ENCODE measurements around the gene CLIC6. TPM values are rescaled to one million over a fixed set of nuclear protein-coding genes. Genes with fewer than 3 reads are reported as not detected.

The CLIC6 gene
- total and polyA plus RNA-seq, 7 donors: 0.50 to 35.5 (median 7.7) TPM

DNA sequence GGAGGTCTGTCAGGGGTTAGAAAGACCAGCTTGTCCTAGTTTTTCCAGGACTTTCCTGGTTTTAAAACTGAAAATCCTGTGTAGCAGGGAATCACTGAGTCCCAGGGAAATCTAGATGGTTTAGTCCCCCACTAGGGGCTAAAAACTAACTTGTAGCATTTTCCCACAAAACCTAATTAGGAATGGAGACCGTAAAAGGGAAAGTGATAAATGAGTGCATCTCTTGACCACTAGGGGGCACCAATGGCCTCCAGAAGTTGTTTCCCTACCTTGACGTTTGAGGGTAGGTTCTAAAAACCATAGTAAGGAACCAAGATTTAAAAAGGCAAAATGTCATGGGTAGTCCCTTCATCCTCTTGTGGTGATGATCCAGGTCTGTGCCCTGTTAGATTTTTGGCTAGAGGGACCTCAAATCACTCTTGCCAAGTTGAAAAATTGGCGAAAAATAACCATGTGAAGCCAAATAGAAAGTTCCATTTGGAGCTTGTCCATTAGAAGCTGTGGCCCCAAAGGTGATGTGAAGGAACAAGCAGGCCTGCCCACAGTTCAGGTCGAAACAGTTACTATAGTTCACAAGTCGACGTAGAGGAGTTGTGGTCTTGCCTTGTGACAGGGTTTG is 24.5 kb downstream of the CLIC6 start:
- ATAC-seq (peak; percentile 44 to 57 (median 50)), DNase-seq (no peak)
- Histone ChIP-seq H3K4me1 (peaks cover 26% of the 10 kb centered on the region), H3K9me3 (no peaks in the 10 kb centered on the region), H3K27ac (no peak overlapping the region), H3K27me3 (ENCODE audit: insufficient read depth in 3 of 3, low read length in 2 of 3) (no peaks in the 10 kb centered on the region), H3K4me3 (no peak overlapping the region), H3K36me3 (ENCODE audit: insufficient read depth in 1 of 2, low read depth in 1 of 2) (no peaks in the 10 kb centered on the region)
- WGBS, 3 donors: 43 to 64% (median 48%) methylated on average over 6 of the region's 6 CpGs
- TF ChIP-seq, protein P1, sequence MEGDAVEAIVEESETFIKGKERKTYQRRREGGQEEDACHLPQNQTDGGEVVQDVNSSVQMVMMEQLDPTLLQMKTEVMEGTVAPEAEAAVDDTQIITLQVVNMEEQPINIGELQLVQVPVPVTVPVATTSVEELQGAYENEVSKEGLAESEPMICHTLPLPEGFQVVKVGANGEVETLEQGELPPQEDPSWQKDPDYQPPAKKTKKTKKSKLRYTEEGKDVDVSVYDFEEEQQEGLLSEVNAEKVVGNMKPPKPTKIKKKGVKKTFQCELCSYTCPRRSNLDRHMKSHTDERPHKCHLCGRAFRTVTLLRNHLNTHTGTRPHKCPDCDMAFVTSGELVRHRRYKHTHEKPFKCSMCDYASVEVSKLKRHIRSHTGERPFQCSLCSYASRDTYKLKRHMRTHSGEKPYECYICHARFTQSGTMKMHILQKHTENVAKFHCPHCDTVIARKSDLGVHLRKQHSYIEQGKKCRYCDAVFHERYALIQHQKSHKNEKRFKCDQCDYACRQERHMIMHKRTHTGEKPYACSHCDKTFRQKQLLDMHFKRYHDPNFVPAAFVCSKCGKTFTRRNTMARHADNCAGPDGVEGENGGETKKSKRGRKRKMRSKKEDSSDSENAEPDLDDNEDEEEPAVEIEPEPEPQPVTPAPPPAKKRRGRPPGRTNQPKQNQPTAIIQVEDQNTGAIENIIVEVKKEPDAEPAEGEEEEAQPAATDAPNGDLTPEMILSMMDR (IDR thresholded peaks at IDR 0.05): peak; percentile 88
- intact Hi-C loops (cut with DNase I): loop anchor here (5.0 kb wide), 2 partner anchors 194 to 1149 kb away; no protein-coding TSS in a partner anchor

GRCh38 chr21:34695434-34695833 is 26.6 kb downstream of the CLIC6 start:
- TF ChIP-seq, protein P1 (IDR thresholded peaks at IDR 0.05): no peak
- 29 to 69% (median 37%) methylated on average over 2 of the region's 2 CpGs for WGBS, 3 donors
- no peak overlapping the region for H3K4me3 ChIP-seq
- no peak for DNase-seq
- no peaks in the 10 kb centered on the region for H3K27me3 ChIP-seq (ENCODE audit: insufficient read depth in 3 of 3, low read length in 2 of 3)
- peaks cover 22% of the 10 kb centered on the region for H3K4me1 ChIP-seq
- H3K9me3 ChIP-seq: no peaks in the 10 kb centered on the region
- no peak overlapping the region for H3K27ac ChIP-seq
- no peaks in the 10 kb centered on the region for H3K36me3 ChIP-seq (ENCODE audit: insufficient read depth in 1 of 2, low read depth in 1 of 2)
- ATAC-seq: no peak
- intact Hi-C loops (cut with DNase I): no loop called here

GRCh38 chr21:34696121-34696520 is 27.3 kb downstream of the CLIC6 start:
- WGBS, 3 donors: 88 to 100% (median 88%) methylated on average over 1 of the region's 1 CpG
- ATAC-seq: no peak
- H3K4me3 ChIP-seq: no peak overlapping the region
- no peaks in the 10 kb centered on the region for H3K36me3 ChIP-seq (ENCODE audit: insufficient read depth in 1 of 2, low read depth in 1 of 2)
- TF ChIP-seq, protein P1 (IDR thresholded peaks at IDR 0.05): no peak
- peaks cover 15% of the 10 kb centered on the region for H3K4me1 ChIP-seq
- no peaks in the 10 kb centered on the region for H3K27me3 ChIP-seq (ENCODE audit: insufficient read depth in 3 of 3, low read length in 2 of 3)
- intact Hi-C loops (cut with DNase I): no loop called here
- no peaks in the 10 kb centered on the region for H3K9me3 ChIP-seq
- DNase-seq: no peak
- H3K27ac ChIP-seq: no peak overlapping the region

GRCh38 chr21:34697826-34698225 is 29.0 kb downstream of the CLIC6 start:
- TF ChIP-seq, protein P1 (IDR thresholded peaks at IDR 0.05): no peak
- Histone ChIP-seq H3K27me3 (ENCODE audit: insufficient read depth in 3 of 3, low read length in 2 of 3) (no peaks in the 10 kb centered on the region), H3K4me3 (no peak overlapping the region), H3K36me3 (ENCODE audit: insufficient read depth in 1 of 2, low read depth in 1 of 2) (no peaks in the 10 kb centered on the region), H3K27ac (no peak overlapping the region), H3K4me1 (peaks cover 5% of the 10 kb centered on the region), H3K9me3 (no peaks in the 10 kb centered on the region)
- intact Hi-C loops (cut with DNase I): no loop called here
- WGBS, 3 donors: 94 to 98% (median 96%) methylated on average over 3 of the region's 3 CpGs
- ATAC-seq: no peak
- DNase-seq: no peak

Measured in psoas muscle (tissue), 8 donors.